Measurements from ENCODE around the gene CDK6.

GRCh38 chr7:92636018-92636560 is 200.3 kb downstream of the CDK6 start:
- TF ChIP-seq POLR2A (IDR thresholded peaks at IDR 0.05; ENCODE audit: extremely low read depth, insufficient read length), result no peak
- no peak for TF ChIP-seq CTCF (IDR thresholded peaks at IDR 0.05; ENCODE audit: low read depth, low read length)
- TF ChIP-seq, protein P1, sequence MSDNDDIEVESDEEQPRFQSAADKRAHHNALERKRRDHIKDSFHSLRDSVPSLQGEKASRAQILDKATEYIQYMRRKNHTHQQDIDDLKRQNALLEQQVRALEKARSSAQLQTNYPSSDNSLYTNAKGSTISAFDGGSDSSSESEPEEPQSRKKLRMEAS (IDR thresholded peaks at IDR 0.05; ENCODE audit: low read depth, low read length), result no peak

Data from NB4 (cell line).